Limb (tissue), 2 donors: ENCODE data around the gene GSK3A.
"Not testable (repeated sequence)": the region's sequence is repeated elsewhere in the genome, so short reads cannot be mapped to it uniquely, and the experiment has no call there.

ENCODE experiments used
- DNase-seq, 2 donors: peaks; one replicate each; pipeline ENCODE4 v3.0.0-alpha.2; 2016; ENCODE audit errors: extremely low spot score in 2 of 2

The GSK3A gene

GRCh38 chr19:42268704-42269477 is 26.5 kb upstream of the GSK3A start, which contains the start of gene CIC:
Gene CIC, plus strand, starts transcription at chr19:42269252. Its CDS starts 2,532 bp downstream, at chr19:42271784.
- DNase-seq: peak; percentile 100

- DNase-seq: peak; percentile 99 to 100
Observed at GRCh38 chr19:42268142-42268703, 25.8 kb upstream of the GSK3A start.

GRCh38 chr19:42267644-42268141 is 25.3 kb upstream of the GSK3A start:
- no peak for DNase-seq

DNA sequence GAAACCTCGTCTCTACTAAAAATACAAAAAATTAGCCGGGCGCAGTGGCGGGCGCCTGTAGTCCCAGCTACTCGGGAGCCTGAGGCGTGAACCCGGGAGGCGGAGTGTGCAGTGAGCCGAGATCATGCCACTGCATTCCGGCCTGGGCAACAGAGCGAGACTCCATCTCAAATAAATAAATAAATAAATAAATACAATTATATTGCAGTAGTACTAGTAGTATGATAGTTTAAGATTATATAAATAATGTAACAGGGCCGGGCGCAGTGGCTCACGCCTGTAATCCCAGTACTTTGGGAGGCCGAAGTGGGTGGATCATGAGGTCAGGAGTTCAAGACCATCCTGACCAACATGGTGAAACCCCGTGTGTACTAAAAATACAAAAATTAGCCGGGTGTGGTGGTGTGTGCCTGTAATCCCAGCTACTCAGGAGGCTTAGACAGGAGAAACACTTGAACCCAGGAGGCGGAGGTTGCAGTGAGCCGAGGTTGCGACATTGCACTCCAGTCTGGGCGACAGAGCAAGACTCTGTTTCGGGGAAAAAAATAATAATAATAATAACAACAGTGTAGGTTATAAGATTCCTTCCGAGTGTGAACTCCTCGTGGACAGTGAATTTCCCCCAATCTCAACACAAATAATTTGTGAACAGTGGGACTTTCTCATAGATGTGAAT is 24.7 kb upstream of the GSK3A start:
- DNase-seq: not testable (repeated sequence)

DNA sequence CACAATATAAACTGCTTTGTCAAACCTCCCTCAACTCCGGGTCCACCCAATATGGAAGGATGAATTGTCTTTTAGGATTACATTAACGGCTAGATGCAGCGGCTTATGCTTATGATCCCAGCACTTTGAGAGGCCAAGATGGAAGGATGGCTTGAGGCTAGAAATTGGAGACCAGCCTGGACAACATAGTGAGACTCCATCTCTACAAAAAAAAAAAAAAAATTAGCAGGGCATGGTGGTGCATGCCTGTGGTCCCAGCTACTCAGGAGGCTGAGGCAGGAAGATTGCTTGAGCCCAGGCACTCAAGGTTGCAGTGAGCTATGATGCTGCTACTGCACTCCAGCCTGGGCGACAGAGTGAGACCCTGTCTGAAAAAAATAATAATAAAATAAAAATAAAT is 23.7 kb upstream of the GSK3A start:
- peak in 1 of 2 donors; percentile 14 for DNase-seq

- DNase-seq: no peak
Observed at GRCh38 chr19:42261763-42262162, 19.4 kb upstream of the GSK3A start.

DNA sequence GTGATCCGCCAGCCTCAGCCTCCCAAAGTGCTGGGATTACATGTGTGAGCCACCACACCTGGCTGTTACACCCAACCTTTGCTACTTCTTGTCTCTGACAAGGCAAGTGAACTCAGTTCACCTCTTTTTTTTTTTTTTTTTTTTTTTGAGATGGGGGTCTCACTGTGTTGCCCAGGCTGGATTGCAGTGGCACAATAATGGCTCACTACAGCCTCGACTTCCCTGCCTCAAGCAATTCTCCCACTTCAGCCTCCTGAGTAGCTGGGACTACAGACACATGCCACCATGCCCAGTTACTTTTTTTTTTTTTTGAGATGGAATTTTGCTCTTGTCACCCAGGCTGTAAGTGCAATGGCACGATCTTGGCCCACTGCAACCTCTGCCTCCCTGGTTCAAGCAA is 15.4 kb upstream of the GSK3A start:
- not testable (repeated sequence) for DNase-seq

GRCh38 chr19:42255766-42256745 is 13.7 kb upstream of the GSK3A start:
- DNase-seq: peak; percentile 69 to 77

DNA sequence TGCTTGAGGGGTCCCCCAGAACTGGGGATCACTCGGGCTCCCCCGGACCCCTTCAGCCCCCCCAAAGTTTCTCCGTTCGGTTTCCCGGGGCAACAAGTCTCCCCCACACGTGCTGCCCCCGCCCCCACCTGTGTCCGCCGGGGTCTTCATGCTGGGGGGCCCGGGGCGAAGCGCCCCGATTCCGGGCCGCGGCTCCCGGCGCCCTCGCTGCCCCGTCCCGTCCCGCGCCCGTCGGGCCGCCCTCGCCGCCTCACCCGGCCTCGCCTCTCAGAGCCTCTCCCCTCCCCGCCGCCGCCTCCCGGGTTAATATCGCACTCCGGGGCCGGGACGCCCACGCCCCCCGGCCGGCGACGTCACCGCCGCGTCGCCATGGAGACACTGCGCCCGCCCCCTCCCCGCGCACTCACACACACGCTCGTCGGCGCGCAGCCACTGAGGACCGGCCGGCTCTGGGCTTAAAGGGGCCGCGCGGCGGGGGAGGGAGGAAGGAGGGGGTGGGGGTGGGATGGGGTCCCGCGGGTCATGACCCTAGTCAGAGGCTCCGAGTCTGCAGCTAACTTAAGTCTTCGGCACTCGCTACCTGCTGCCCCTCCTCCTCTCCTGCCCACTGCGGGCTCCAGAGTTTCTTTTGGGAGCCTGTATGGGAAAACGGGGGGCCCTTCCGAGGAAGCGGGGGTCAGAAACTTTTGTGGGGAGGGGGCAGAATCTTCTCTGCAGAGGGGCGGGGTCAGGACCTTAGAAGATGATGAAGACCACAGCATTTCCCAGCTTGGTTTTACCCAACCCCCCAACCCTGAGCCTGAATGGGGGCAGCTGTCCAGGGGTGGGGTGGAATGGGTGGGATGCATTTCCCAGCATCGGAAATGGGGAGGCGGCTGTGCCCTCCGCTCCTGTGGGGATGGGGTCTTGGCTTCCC is 12.7 kb upstream of the GSK3A start, which contains the start of gene ERF:
Gene ERF, minus strand, starts transcription at position 279 of the 916 bp plus-strand sequence. Its CDS starts 129 bp downstream, at position 150.
- DNase-seq: peak; percentile 91 to 99

- DNase-seq: peak; percentile 78 to 90
Observed at GRCh38 chr19:42254089-42254849, 11.9 kb upstream of the GSK3A start.

GRCh38 chr19:42253245-42254088 is 11.1 kb upstream of the GSK3A start:
- peak; percentile 35 to 81 for DNase-seq

DNA sequence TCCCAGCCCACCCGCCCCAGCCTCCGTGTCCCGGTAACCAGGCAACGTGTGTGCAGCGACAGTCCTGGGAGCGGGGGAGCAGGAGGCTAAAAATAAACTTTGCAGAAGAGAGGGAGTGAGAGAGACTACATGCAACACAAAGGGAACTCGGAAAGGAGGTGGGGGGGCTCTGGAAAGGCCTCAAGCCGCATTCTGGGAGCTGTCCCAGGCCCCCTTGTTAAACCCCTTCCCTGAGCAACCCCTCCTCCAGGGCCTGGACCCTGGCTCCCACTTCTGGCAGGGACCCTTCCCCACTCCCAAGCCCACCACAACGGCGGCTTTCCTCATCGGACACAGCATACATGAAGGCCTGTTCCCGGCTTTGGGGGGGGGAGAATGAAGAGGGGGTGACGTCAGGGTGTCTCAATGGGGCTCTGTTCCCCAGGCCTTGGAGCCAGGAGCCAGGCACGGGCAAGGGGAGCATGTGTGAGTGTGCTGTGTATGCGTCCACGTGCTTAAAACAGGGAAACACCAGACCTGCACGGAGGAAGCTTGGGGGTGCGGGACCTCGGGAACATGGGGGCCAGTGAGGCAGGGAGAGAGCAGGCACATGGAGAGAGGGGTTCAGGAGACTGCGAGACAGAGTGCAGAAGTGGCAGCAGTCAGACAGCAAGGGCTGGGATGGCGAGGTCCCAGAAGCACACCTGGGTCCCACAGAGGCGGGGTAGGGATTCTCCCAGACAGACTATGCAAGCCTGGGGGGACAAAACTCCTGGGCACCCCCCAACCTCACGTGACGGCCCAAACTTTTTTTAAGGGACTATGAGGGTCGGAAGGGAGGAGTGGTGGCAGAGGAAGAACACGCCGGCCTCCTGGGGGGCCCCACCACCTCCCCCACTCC is 10.2 kb upstream of the GSK3A start:
- DNase-seq: peak; percentile 69 to 84

GRCh38 chr19:42251572-42252358 is 9.4 kb upstream of the GSK3A start:
- no peak for DNase-seq

DNA sequence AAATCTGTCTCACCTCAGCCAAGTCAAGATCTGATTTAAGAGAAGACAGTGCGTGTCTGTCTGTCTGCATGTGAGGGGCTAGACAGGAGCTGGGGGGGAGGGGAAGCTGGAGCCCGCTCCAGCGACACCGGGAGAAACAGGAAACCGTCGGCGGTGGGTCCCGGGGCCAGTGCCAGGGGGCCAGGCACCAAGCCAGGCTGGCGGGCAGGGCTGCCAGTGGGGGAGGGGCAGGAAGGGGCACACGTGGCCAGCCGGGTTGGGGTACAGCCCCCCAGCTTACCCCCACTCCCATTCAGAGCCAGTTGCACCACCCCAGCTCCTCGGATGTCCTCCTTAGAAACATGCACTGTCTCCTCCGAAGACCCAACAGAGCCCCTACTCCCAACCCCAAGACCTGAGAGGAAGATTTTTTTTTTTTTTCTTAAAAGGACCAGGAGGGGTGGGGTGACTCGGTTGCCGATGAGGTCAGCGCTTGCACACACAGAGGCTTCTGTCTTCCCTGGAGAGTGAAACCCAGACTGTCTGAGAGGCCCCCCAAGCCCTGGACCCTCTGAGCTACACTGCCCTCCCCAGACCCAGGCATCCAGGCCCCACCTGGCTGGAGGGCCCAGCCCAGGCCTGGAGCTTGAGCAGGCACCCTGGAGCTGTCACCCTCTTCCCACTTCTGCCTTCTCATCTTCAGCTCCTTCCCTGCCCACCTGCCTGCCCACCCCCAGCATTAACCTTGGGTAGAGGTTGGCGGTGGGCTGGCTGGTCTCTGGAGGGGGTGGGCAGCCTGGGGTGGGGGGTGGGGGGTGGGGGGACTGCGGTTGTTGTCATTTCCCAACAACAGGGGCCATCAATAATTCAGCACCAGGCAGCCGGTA is 8.5 kb upstream of the GSK3A start:
- DNase-seq: peak; percentile 32 to 79

- DNase-seq: no peak
Observed at GRCh38 chr19:42250183-42250665, 7.8 kb upstream of the GSK3A start.
